ENCODE data around the gene KRTAP10-5.

The KRTAP10-5 gene

GRCh38 chr21:44626262-44626661 is 45.9 kb upstream of the KRTAP10-5 start:
- no peak for TF ChIP-seq EZH2phosphoT487 (IDR thresholded peaks at IDR 0.05; ENCODE audit: low read depth)
- TF ChIP-seq, protein P1, sequence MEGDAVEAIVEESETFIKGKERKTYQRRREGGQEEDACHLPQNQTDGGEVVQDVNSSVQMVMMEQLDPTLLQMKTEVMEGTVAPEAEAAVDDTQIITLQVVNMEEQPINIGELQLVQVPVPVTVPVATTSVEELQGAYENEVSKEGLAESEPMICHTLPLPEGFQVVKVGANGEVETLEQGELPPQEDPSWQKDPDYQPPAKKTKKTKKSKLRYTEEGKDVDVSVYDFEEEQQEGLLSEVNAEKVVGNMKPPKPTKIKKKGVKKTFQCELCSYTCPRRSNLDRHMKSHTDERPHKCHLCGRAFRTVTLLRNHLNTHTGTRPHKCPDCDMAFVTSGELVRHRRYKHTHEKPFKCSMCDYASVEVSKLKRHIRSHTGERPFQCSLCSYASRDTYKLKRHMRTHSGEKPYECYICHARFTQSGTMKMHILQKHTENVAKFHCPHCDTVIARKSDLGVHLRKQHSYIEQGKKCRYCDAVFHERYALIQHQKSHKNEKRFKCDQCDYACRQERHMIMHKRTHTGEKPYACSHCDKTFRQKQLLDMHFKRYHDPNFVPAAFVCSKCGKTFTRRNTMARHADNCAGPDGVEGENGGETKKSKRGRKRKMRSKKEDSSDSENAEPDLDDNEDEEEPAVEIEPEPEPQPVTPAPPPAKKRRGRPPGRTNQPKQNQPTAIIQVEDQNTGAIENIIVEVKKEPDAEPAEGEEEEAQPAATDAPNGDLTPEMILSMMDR (IDR thresholded peaks at IDR 0.05; ENCODE audit: low read depth, low read length), result no peak

DNA sequence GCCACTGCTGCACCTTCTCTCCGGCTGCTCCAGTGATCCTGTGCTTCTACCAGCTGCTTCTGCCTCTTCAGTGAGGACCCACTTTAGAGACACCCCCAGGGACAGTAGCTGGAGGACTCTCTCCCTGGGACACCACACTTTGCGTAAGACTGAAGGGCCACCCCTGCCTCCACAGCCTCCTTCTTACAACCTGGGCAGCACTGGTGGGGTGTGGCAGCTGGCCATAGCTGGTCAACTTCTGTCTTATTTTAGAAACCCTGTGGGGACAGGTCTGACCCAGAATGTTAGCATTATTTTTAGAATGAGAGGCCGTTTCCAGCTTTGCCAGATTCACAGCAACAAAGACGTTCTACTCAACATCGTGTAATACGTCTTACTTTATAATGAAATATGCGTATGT is 45.4 kb upstream of the KRTAP10-5 start:
- H3K27me3 ChIP-seq (ENCODE audit: low read depth, low read length), result no peaks in the 10 kb centered on the region
- H3K27ac ChIP-seq (ENCODE audit: low read length), result no peak overlapping the region
- no peak overlapping the region for H2AFZ ChIP-seq (ENCODE audit: low read depth, low read length)
- no peaks in the 10 kb centered on the region for H3K36me3 ChIP-seq (replicated peaks; ENCODE audit: low read depth, low read length)
- no peak overlapping the region for H3K9ac ChIP-seq (ENCODE audit: low read length)
- TF ChIP-seq, protein P1 (IDR thresholded peaks at IDR 0.05; ENCODE audit: low read depth, low read length), result no peak
- TF ChIP-seq EZH2phosphoT487 (IDR thresholded peaks at IDR 0.05; ENCODE audit: low read depth), result no peak
- H3K4me3 ChIP-seq (ENCODE audit: low read length), result no peak overlapping the region
- H3K4me1 ChIP-seq (ENCODE audit: low read length), result no peaks in the 10 kb centered on the region
- H4K20me1 ChIP-seq (ENCODE audit: insufficient read depth, low read length), result no peaks in the 10 kb centered on the region
- no peaks in the 10 kb centered on the region for H3K79me2 ChIP-seq (ENCODE audit: low read length)
- no peak overlapping the region for H3K4me2 ChIP-seq (ENCODE audit: low read length)
- 0 out of 2 replicates have a peak, but pooled peaks cover 1% of the 10 kb centered on the region for H3K9me3 ChIP-seq (ENCODE audit: insufficient read depth, low read length)

More at GRCh38 chr21:44626262-44626661, 45.9 kb upstream of the KRTAP10-5 start:
- Histone ChIP-seq H3K27ac (ENCODE audit: low read length) (no peak overlapping the region), H3K9ac (ENCODE audit: low read length) (no peak overlapping the region), H3K4me1 (ENCODE audit: low read length) (no peaks in the 10 kb centered on the region), H2AFZ (ENCODE audit: low read depth, low read length) (no peak overlapping the region), H3K4me3 (ENCODE audit: low read length) (no peak overlapping the region), H4K20me1 (ENCODE audit: insufficient read depth, low read length) (no peaks in the 10 kb centered on the region), H3K79me2 (ENCODE audit: low read length) (no peaks in the 10 kb centered on the region), H3K9me3 (ENCODE audit: insufficient read depth, low read length) (0 out of 2 replicates have a peak, but pooled peaks cover 6% of the 10 kb centered on the region), H3K36me3 (replicated peaks; ENCODE audit: low read depth, low read length) (no peaks in the 10 kb centered on the region), H3K27me3 (ENCODE audit: low read depth, low read length) (no peaks in the 10 kb centered on the region), H3K4me2 (ENCODE audit: low read length) (no peak overlapping the region)

GRCh38 chr21:44623575-44623974 is 43.2 kb upstream of the KRTAP10-5 start:
- Histone ChIP-seq H3K9ac (ENCODE audit: low read length) (no peak overlapping the region), H4K20me1 (ENCODE audit: insufficient read depth, low read length) (no peaks in the 10 kb centered on the region), H3K4me3 (ENCODE audit: low read length) (no peak overlapping the region), H3K9me3 (ENCODE audit: insufficient read depth, low read length) (peaks cover 4% of the 10 kb centered on the region; the same call in 1 of the 2 replicates), H3K4me1 (ENCODE audit: low read length) (no peaks in the 10 kb centered on the region), H3K79me2 (ENCODE audit: low read length) (no peaks in the 10 kb centered on the region), H2AFZ (ENCODE audit: low read depth, low read length) (no peak overlapping the region), H3K4me2 (ENCODE audit: low read length) (no peak overlapping the region), H3K27ac (ENCODE audit: low read length) (no peak overlapping the region), H3K27me3 (ENCODE audit: low read depth, low read length) (no peaks in the 10 kb centered on the region), H3K36me3 (replicated peaks; ENCODE audit: low read depth, low read length) (no peaks in the 10 kb centered on the region)
- TF ChIP-seq EZH2phosphoT487 (IDR thresholded peaks at IDR 0.05; ENCODE audit: low read depth), result no peak
- TF ChIP-seq, protein P1 (IDR thresholded peaks at IDR 0.05; ENCODE audit: low read depth, low read length), result no peak

GRCh38 chr21:44619886-44620285 is 39.5 kb upstream of the KRTAP10-5 start:
- no peak for TF ChIP-seq EZH2phosphoT487 (IDR thresholded peaks at IDR 0.05; ENCODE audit: low read depth)
- TF ChIP-seq, protein P1 (IDR thresholded peaks at IDR 0.05; ENCODE audit: low read depth, low read length), result no peak
- Histone ChIP-seq H3K79me2 (ENCODE audit: low read length) (no peaks in the 10 kb centered on the region), H3K9me3 (ENCODE audit: insufficient read depth, low read length) (peaks cover 4% of the 10 kb centered on the region; the same call in 1 of the 2 replicates), H3K4me3 (ENCODE audit: low read length) (no peak overlapping the region), H4K20me1 (ENCODE audit: insufficient read depth, low read length) (no peaks in the 10 kb centered on the region), H3K27me3 (ENCODE audit: low read depth, low read length) (no peaks in the 10 kb centered on the region), H3K9ac (ENCODE audit: low read length) (no peak overlapping the region), H3K4me1 (ENCODE audit: low read length) (no peaks in the 10 kb centered on the region), H2AFZ (ENCODE audit: low read depth, low read length) (no peak overlapping the region), H3K36me3 (replicated peaks; ENCODE audit: low read depth, low read length) (no peaks in the 10 kb centered on the region), H3K27ac (ENCODE audit: low read length) (no peak overlapping the region), H3K4me2 (ENCODE audit: low read length) (no peak overlapping the region)
